ENCODE data around the gene S100A4.
"Not testable (repeated sequence)": the region's sequence is repeated elsewhere in the genome, so short reads cannot be mapped to it uniquely, and the experiment has no call there.

Gene S100A4

DNA sequence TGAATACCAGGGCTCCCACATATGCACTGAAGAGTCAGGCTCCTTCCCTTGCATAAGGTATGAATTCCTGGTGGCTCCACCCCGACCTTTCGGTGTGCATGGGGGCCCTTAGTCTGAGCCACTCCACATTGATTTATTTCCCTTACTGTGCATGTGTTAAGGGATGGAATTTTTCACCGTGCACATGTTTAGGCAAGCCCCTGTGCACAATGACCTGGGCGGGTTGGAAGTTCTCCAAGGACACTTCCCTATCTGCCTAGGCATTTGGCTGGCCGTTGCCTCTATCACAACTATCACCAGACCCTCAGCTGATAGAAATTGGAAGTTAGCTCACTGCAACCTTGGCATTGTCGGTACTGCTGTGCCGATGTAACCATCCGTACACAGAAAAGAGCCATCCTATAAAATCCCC is 19.5 kb downstream of the S100A4 start:
- no peaks in the 10 kb centered on the region for H3K9me3 ChIP-seq
- peak; percentile 22 to 49 for DNase-seq
- no peaks in the 10 kb centered on the region for H3K27me3 ChIP-seq
- intact Hi-C loops (cut with DNase I; ENCODE audit: low total_unique reads) = no loop called here
- TF ChIP-seq, protein P1, sequence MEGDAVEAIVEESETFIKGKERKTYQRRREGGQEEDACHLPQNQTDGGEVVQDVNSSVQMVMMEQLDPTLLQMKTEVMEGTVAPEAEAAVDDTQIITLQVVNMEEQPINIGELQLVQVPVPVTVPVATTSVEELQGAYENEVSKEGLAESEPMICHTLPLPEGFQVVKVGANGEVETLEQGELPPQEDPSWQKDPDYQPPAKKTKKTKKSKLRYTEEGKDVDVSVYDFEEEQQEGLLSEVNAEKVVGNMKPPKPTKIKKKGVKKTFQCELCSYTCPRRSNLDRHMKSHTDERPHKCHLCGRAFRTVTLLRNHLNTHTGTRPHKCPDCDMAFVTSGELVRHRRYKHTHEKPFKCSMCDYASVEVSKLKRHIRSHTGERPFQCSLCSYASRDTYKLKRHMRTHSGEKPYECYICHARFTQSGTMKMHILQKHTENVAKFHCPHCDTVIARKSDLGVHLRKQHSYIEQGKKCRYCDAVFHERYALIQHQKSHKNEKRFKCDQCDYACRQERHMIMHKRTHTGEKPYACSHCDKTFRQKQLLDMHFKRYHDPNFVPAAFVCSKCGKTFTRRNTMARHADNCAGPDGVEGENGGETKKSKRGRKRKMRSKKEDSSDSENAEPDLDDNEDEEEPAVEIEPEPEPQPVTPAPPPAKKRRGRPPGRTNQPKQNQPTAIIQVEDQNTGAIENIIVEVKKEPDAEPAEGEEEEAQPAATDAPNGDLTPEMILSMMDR (IDR thresholded peaks at IDR 0.05) = no peak
- H3K27ac ChIP-seq = peak overlapping the region in 1 of 2 donors; percentile 51
- peaks cover 0 to 6% (median 0%) of the 10 kb centered on the region in 3 donors for H3K36me3 ChIP-seq
- H3K4me1 ChIP-seq = peaks cover 0 to 18% (median 5%) of the 10 kb centered on the region in 4 donors
- no peak overlapping the region for H3K4me3 ChIP-seq

DNA sequence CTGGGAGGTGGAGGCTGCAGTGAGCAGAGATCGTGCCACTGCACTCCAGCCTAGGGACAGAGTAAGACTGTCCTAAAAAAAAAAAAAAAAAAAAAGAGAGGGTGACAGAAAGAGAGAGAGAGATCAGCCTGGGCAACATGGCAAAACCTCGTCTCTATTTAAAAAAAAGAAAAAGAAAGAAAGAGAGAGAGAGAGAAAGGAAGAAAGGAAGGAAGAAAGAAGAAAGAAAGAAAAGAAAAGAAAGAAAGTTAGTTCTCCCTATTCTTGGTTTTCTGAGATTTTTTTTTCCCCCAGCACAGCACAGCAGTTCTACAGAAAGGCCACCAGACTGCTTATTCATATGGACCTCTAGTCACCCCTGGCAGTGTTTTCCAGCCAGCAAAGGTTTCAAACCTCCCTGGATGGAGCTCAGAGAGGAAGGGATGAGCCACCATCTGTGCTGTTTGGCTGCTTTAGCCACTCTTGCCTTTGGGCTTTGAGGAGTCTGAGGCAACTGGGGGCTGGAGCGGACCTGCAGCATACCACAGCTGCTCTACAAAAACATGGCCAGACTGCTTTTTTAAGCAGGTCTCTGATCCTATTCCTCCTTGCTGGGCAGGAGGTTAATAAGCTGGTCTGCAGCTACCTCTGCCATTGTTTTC is 20.4 kb downstream of the S100A4 start:
- DNase-seq = peak; percentile 20 to 63
- intact Hi-C loops (cut with DNase I; ENCODE audit: low total_unique reads) = no loop called here
- H3K4me3 ChIP-seq = no peak overlapping the region
- no peaks in the 10 kb centered on the region for H3K9me3 ChIP-seq
- peak overlapping the region in 1 of 2 donors; percentile 51 for H3K27ac ChIP-seq
- H3K36me3 ChIP-seq = peaks cover 0 to 6% (median 0%) of the 10 kb centered on the region in 3 donors
- H3K27me3 ChIP-seq = no peaks in the 10 kb centered on the region
- TF ChIP-seq, protein P1 (IDR thresholded peaks at IDR 0.05) = no peak
- H3K4me1 ChIP-seq = peaks cover 0 to 15% (median 5%) of the 10 kb centered on the region in 4 donors

DNA sequence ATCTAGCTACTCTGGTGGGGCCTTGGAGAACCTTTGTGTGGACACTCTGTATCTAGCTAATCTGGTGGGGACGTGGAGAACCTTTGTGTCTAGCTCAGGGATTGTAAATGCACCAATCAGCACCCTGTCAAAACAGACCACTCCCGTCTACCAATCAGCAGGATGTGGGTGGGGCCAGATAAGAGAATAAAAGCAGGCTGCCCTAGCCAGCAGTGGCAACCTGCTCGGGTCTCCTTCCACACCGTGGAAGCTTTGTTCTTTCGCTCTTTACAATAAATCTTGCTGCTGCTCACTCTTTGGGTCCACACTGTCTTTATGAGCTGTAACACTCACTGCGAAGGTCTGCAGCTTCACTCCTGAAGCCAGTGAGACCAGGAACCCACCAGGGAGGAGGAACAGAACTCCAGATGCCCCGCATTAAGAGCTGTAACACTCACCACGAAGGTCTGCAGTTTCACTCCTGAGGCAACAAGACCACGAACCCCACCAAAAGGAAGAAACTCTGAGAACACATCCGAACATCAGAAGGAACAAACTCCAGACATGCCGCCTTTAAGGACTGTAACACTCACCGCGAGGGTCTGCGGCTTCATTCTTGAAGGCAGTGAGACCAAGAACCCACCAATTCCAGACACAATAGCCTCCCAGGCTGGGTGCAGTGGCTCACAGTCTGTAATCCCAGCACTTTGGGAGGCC is 23.1 kb downstream of the S100A4 start:
- DNase-seq = peak in 1 of 2 donors; percentile 40
- H3K9me3 ChIP-seq; H3K36me3 ChIP-seq; H3K4me3 ChIP-seq; H3K27me3 ChIP-seq; intact Hi-C loops (cut with DNase I; ENCODE audit: low total_unique reads); H3K27ac ChIP-seq: not testable (repeated sequence)
- peaks cover 0 to 19% (median 7%) of the 10 kb centered on the region in 4 donors for H3K4me1 ChIP-seq

DNA sequence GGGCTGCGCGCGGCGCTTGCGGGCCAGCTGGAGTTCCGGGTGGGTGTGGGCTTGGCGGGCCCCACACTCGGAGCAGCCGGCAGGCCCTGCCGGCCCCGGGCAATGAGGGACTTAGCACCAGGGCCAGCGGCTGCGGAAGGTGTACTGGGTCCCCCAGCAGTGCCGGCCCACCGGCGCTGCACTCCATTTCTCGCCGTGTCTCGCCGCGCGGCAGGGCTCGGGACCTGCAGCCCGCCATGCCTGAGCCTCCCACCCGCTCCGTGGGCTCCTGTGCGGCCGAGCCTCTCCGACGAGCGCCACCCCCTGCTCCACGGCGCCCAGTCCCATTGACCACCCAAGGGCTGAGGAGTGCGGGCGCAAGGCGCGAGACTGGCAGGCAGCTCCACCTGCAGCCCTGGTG is 23.8 kb downstream of the S100A4 start:
- H3K27ac ChIP-seq; H3K27me3 ChIP-seq; H3K4me3 ChIP-seq; intact Hi-C loops (cut with DNase I; ENCODE audit: low total_unique reads); H3K9me3 ChIP-seq; H3K36me3 ChIP-seq: not testable (repeated sequence)
- peak in 1 of 2 donors; percentile 38 for DNase-seq
- H3K4me1 ChIP-seq = peaks cover 0 to 19% (median 6%) of the 10 kb centered on the region in 4 donors

DNA sequence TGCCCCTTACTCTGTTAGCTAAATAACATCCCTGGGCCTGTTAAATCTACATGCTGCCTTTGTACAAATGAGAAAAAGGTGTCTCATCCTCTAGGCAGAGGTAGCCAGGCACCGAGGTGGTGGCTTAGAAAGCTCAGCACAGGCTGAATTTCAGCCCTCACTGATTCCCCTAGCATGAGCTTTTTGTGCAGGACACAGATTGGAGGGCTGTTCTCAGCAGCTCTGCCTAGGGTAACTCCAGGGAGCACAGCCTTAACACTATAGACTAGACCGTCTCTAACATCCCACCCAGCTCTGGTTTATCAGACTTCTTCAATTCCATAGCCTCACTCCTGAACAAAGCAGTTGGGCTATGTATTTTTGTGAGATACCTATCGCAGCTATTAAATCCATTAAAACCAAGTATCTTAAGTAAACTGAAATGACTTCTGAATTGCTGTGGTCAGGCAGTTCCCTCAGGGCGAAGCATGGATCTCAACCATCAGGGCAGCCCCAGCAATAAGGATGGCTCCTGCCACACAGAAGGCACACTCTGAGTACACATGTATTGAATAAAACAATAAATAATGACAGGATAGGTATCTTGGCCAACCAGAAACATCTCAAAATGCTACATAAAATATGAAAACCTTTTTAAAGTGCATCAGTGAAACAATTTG is 24.7 kb downstream of the S100A4 start:
- TF ChIP-seq, protein P1 (IDR thresholded peaks at IDR 0.05) = no peak
- Histone ChIP-seq H3K27me3 (no peaks in the 10 kb centered on the region), H3K27ac (no peak overlapping the region), H3K4me1 (peaks cover 0 to 19% (median 4%) of the 10 kb centered on the region in 4 donors), H3K4me3 (no peak overlapping the region), H3K9me3 (no peaks in the 10 kb centered on the region), H3K36me3 (no peaks in the 10 kb centered on the region)
- DNase-seq = no peak
- intact Hi-C loops (cut with DNase I; ENCODE audit: low total_unique reads) = no loop called here

DNA sequence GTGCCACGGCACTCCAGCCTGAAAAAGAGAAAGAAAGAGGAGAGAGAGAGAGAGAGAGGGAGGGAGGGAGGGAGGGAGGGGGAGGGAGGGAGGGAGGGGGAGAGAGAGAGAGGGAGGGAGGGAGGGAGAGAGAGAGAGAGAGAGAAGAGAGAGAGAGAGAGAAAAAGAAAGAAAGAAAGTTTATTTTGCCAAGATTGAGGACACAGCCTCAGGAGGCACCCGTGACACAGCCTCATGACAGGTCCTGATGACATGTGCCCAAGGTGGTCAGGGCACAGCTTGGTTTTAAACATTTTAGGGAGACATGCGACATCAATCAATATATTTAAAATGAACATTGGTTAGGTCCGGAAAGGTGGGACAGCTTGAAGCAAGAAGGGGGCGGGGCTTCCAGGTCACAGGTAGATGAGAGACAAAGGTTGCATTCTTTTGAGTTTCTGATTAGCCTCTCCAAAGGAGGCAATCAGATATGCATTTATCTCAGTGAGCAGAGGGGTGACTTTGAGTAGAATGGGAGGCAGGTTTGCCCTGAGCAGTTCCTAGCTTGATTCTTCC is 25.4 kb downstream of the S100A4 start:
- H3K4me3 ChIP-seq; H3K9me3 ChIP-seq; H3K27me3 ChIP-seq; intact Hi-C loops (cut with DNase I; ENCODE audit: low total_unique reads); H3K27ac ChIP-seq; H3K36me3 ChIP-seq; DNase-seq: not testable (repeated sequence)
- H3K4me1 ChIP-seq = peaks cover 0 to 14% (median 3%) of the 10 kb centered on the region in 4 donors

Data from tibial artery (tissue), 4 donors.